T-helper 1 cell treated with Interleukin-12 subunit alpha and Interleukin-12 subunit beta and Interleukin-4 antibody, amounts not matched to agents 30 μg/mL and 1 μg/mL, for 36 hours (primary cell): Measurements from ENCODE around the gene NDUFV1.
"Not testable (repeated sequence)": the region's sequence is repeated elsewhere in the genome, so short reads cannot be mapped to it uniquely, and the experiment has no call there.

Source experiments
- H3K27ac Mint-ChIP-seq: one replicate; pipeline ENCODE4 v1.8.0; 2021; ENCODE audit warnings: mild to moderate bottlenecking, mixed read lengths
- H3K27me3 Mint-ChIP-seq: one replicate; pipeline ENCODE4 v1.8.0; 2021; ENCODE audit warnings: low read depth, mixed read lengths
- H3K36me3 Mint-ChIP-seq: one replicate; pipeline ENCODE4 v1.8.0; 2021; ENCODE audit warnings: low read depth, mixed read lengths
- H3K4me1 Mint-ChIP-seq: one replicate; pipeline ENCODE4 v1.8.0; 2021; ENCODE audit warnings: low read depth, mixed read lengths
- H3K4me3 Mint-ChIP-seq: one replicate; pipeline ENCODE4 v1.8.0; 2021; ENCODE audit warnings: mild to moderate bottlenecking, moderate library complexity, mixed read lengths
- H3K9me3 Mint-ChIP-seq: one replicate; pipeline ENCODE4 v1.8.0; 2021; ENCODE audit warnings: mixed read lengths

Gene NDUFV1

DNA sequence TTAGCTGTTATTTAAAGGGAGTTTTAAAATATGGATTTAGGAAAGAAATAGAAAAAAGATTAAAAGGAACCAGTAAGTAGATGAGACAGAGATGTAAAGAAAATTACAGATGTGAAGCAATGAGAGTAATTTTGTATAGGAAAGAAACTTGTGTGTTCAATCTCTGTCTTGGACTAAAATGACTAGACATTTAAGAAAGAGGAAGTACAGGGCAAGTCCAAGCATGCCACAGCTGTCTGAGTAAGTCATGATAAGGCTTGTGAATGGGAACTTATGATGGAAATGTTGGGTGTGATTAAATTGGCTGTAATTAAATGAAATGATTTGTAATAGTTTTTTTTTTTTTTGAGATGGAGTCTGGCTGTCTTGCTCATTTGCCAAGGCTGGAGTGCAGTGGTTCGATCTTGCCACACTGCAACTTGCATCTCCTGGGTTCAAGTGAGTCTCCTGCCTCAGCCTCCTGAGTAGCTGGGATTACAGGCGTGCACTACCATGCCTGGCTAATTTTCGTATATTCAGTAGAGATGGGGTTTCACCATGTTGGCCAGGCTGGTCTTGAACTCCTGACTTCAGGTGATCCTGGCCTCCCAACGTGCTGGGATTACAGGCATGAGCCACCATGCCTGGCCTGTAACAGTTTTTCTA, 49.7 kb downstream of the NDUFV1 start:
- Mint-ChIP-seq H3K4me3 (no peak overlapping the region), H3K36me3 (no peaks in the 10 kb centered on the region), H3K4me1 (peaks cover 3% of the 10 kb centered on the region), H3K27me3 (peaks cover 4% of the 10 kb centered on the region), H3K27ac (no peak overlapping the region), H3K9me3 (no peaks in the 10 kb centered on the region)

DNA sequence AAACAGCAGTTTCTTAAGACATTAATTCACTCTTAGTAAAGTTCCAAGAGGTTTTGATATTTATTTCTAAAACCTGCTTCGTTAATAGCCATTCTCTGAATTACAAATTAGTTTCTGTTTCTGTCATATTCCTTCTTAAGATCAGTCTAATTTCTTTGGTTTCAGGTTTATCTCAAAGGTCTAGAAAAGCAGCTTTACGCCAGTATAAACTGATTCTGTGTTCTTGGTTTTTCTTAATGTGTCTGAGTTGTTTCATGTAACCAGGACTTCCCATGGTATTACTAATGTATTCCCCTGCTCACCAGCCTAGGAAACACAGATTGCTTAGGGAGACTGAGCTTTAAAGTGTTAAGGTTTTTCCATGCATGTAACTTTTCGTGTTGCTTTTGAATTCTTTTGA, 50.6 kb downstream of the NDUFV1 start:
- no peak overlapping the region for H3K4me3 Mint-ChIP-seq
- peaks cover 4% of the 10 kb centered on the region for H3K27me3 Mint-ChIP-seq
- H3K9me3 Mint-ChIP-seq, result no peaks in the 10 kb centered on the region

DNA sequence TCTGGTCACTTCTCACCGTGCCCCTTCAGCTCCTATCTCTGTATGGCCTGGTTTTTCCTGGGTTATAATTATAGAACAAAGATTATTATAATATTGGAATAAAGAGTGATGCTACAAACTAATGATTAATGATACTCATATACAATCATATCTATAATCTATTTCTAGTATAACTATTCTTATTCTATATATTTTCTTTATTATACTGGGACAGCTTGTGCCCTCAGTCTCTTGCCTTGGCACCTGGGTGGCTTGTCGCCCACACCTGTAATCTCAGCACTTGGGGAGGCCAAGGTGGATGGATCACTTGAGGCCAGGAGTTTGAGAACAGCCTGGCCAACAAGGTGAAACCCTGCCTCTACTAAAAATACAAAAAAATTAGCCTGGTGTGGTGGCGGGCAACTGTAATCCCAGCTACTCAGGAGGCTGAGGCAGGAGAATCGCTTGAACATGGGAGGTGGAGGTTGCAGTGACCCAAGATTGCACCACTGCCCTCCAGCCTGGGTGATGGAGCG, 53.0 kb downstream of the NDUFV1 start:
- not testable (repeated sequence) for H3K9me3 Mint-ChIP-seq, H3K27me3 Mint-ChIP-seq, H3K36me3 Mint-ChIP-seq, H3K4me1 Mint-ChIP-seq, H3K4me3 Mint-ChIP-seq, H3K27ac Mint-ChIP-seq

More for the DNA sequence above, 50.6 kb downstream of the NDUFV1 start:
- Mint-ChIP-seq H3K4me1 (peaks cover 3% of the 10 kb centered on the region), H3K36me3 (no peaks in the 10 kb centered on the region), H3K27ac (no peak overlapping the region)

DNA sequence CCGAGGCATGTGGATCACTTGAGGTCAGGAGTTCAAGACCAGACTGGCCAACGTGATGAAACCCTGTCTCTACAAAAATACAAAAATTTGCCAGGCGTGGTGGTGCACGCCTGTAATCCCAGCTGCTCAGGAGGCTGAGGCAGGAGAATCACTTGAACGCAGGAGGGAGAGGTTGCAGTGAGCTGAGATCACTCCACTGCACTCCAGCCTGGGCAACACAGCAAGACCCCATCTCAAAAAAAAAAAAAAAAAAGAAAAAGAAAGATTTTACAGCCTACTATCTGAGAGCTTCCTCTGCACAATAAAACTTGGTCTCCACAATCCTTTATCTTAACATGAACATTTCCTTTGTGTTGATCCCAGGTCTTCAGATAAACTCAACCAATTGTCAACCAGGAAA, 54.0 kb downstream of the NDUFV1 start:
- not testable (repeated sequence) for H3K9me3 Mint-ChIP-seq, H3K36me3 Mint-ChIP-seq, H3K4me1 Mint-ChIP-seq, H3K27me3 Mint-ChIP-seq, H3K27ac Mint-ChIP-seq, H3K4me3 Mint-ChIP-seq
